ENCODE results near the gene INTS2. TPM values are rescaled to one million over a fixed set of nuclear protein-coding genes. Genes with fewer than 3 reads are reported as not detected.
"Not testable (repeated sequence)": the region's sequence is repeated elsewhere in the genome, so short reads cannot be mapped to it uniquely, and the experiment has no call there.

Gene INTS2
- total RNA-seq, 1 experiment from 2014 or later: 18.1 TPM

DNA sequence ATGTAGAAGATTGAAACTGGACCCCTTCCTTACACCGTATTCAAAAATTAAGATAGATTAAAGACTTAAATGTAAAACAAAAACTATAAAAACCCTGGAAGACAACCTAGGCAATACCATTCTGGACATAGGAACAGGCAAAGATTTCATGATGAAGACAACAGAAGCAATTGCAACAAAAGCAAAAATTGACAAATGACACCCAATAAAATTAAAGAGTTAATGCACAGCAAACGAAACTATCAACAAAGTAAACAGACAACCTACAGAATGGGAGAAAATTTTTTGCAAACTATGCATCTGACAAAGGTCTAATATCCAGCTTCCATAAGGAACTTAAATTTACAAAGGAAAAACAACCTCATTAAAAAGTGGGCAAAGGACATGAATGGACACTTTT lies 101.6 kb downstream of the INTS2 start:
- H3K4me1 ChIP-seq (ENCODE audit: insufficient read depth, low read length); H3K4me3 ChIP-seq (ENCODE audit: low read length); H3K9me2 ChIP-seq (replicated peaks; ENCODE audit: low read length); POLR2A ChIA-PET (ENCODE audit: unreplicated experiment); H2AFZ ChIP-seq (ENCODE audit: low read length); H4K20me1 ChIP-seq (ENCODE audit: low read length); H3K9me3 ChIP-seq (ENCODE audit: low read length); BruUV-seq (replicated peaks); H3F3A ChIP-seq (ENCODE audit: low read length, unreplicated experiment); H3K4me2 ChIP-seq (ENCODE audit: low read length); intact Hi-C loops (cut with micrococcal nuclease); H3K9ac ChIP-seq (ENCODE audit: low read length); CTCF ChIA-PET; H3K27ac ChIP-seq (ENCODE audit: low read length); ATAC-seq; H3K79me2 ChIP-seq (ENCODE audit: low read length); DNase-seq; H3K27me3 ChIP-seq (ENCODE audit: low read length): not testable (repeated sequence)
- H3K36me3 ChIP-seq (ENCODE audit: low read depth, low read length): peaks cover 23% of the 10 kb centered on the region

GRCh38 chr17:61825448-61826137 lies 102.2 kb downstream of the INTS2 start:
- no peak overlapping the region for H3K4me2 ChIP-seq (ENCODE audit: low read length)
- H3K27ac ChIP-seq (ENCODE audit: low read length): no peak overlapping the region
- H3K4me1 ChIP-seq (ENCODE audit: insufficient read depth, low read length): no peaks in the 10 kb centered on the region
- intact Hi-C loops (cut with micrococcal nuclease): no loop called here
- H3F3A ChIP-seq (ENCODE audit: low read length, unreplicated experiment): no peaks in the 10 kb centered on the region
- peaks cover 28% of the 10 kb centered on the region for H3K36me3 ChIP-seq (ENCODE audit: low read depth, low read length)
- H3K79me2 ChIP-seq (ENCODE audit: low read length): no peaks in the 10 kb centered on the region
- no peak for TF ChIP-seq EZH2phosphoT487 (IDR thresholded peaks at IDR 0.05; ENCODE audit: borderline replicate concordance, low read length)
- TF ChIP-seq, protein P1, sequence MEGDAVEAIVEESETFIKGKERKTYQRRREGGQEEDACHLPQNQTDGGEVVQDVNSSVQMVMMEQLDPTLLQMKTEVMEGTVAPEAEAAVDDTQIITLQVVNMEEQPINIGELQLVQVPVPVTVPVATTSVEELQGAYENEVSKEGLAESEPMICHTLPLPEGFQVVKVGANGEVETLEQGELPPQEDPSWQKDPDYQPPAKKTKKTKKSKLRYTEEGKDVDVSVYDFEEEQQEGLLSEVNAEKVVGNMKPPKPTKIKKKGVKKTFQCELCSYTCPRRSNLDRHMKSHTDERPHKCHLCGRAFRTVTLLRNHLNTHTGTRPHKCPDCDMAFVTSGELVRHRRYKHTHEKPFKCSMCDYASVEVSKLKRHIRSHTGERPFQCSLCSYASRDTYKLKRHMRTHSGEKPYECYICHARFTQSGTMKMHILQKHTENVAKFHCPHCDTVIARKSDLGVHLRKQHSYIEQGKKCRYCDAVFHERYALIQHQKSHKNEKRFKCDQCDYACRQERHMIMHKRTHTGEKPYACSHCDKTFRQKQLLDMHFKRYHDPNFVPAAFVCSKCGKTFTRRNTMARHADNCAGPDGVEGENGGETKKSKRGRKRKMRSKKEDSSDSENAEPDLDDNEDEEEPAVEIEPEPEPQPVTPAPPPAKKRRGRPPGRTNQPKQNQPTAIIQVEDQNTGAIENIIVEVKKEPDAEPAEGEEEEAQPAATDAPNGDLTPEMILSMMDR (conservative IDR thresholded peaks at IDR 0.05; ENCODE audit: low read depth, low read length): no peak
- no peak for TF ChIP-seq EZH2 (IDR thresholded peaks at IDR 0.05; ENCODE audit: low read length, unreplicated experiment)
- DNase-seq (no peak), ATAC-seq (no peak)
- BruUV-seq (replicated peaks): no TSS peak
- no peak overlapping the region for H2AFZ ChIP-seq (ENCODE audit: low read length)
- no peak overlapping the region for H3K4me3 ChIP-seq (ENCODE audit: low read length)
- ChIA-PET POLR2A (ENCODE audit: unreplicated experiment) (no interaction called here), CTCF (no interaction called here)
- no peaks in the 10 kb centered on the region for H4K20me1 ChIP-seq (ENCODE audit: low read length)
- H3K9me2 ChIP-seq (replicated peaks; ENCODE audit: low read length): no peaks in the 10 kb centered on the region
- H3K27me3 ChIP-seq (ENCODE audit: low read length): no peaks in the 10 kb centered on the region
- H3K9me3 ChIP-seq (ENCODE audit: low read length): no peaks in the 10 kb centered on the region
- no peak overlapping the region for H3K9ac ChIP-seq (ENCODE audit: low read length)

- H3K36me3 ChIP-seq (ENCODE audit: low read depth, low read length): peaks cover 19% of the 10 kb centered on the region
- H3K9me2 ChIP-seq (replicated peaks; ENCODE audit: low read length): no peaks in the 10 kb centered on the region
- TF ChIP-seq EZH2phosphoT487 (IDR thresholded peaks at IDR 0.05; ENCODE audit: borderline replicate concordance, low read length): no peak
- TF ChIP-seq, protein P1 (conservative IDR thresholded peaks at IDR 0.05; ENCODE audit: low read depth, low read length): no peak
- TF ChIP-seq EZH2 (IDR thresholded peaks at IDR 0.05; ENCODE audit: low read length, unreplicated experiment): no peak
- H3K9ac ChIP-seq (ENCODE audit: low read length): no peak overlapping the region
- no peak for ATAC-seq
- no peak overlapping the region for H3K27ac ChIP-seq (ENCODE audit: low read length)
- DNase-seq: no peak
- BruUV-seq (replicated peaks): no TSS peak
- intact Hi-C loops (cut with micrococcal nuclease): no loop called here
- H3K4me2 ChIP-seq (ENCODE audit: low read length): no peak overlapping the region
- POLR2A ChIA-PET (ENCODE audit: unreplicated experiment): interaction anchor here (0.5 to 0.6 kb wide), 2 partner anchors 9 to 17 kb away, joined by 4 read pairs; no protein-coding TSS in a partner anchor
- H3K9me3 ChIP-seq (ENCODE audit: low read length): no peaks in the 10 kb centered on the region
- H3K4me3 ChIP-seq (ENCODE audit: low read length): no peak overlapping the region
- CTCF ChIA-PET: no interaction called here
- H3K79me2 ChIP-seq (ENCODE audit: low read length): no peaks in the 10 kb centered on the region
- no peak overlapping the region for H2AFZ ChIP-seq (ENCODE audit: low read length)
- no peaks in the 10 kb centered on the region for H3K4me1 ChIP-seq (ENCODE audit: insufficient read depth, low read length)
- no peaks in the 10 kb centered on the region for H3K27me3 ChIP-seq (ENCODE audit: low read length)
- no peaks in the 10 kb centered on the region for H4K20me1 ChIP-seq (ENCODE audit: low read length)
- no peaks in the 10 kb centered on the region for H3F3A ChIP-seq (ENCODE audit: low read length, unreplicated experiment)
These were observed 105.2 kb downstream of the INTS2 start for GRCh38 chr17:61822326-61823285.
